ENCODE measurements around the gene F7. TPM values are rescaled to one million over a fixed set of nuclear protein-coding genes. Genes with fewer than 3 reads are reported as not detected.

The F7 gene
- total RNA-seq, 2 experiments from 2014 or later, result 0.20 to 0.45 TPM

DNA sequence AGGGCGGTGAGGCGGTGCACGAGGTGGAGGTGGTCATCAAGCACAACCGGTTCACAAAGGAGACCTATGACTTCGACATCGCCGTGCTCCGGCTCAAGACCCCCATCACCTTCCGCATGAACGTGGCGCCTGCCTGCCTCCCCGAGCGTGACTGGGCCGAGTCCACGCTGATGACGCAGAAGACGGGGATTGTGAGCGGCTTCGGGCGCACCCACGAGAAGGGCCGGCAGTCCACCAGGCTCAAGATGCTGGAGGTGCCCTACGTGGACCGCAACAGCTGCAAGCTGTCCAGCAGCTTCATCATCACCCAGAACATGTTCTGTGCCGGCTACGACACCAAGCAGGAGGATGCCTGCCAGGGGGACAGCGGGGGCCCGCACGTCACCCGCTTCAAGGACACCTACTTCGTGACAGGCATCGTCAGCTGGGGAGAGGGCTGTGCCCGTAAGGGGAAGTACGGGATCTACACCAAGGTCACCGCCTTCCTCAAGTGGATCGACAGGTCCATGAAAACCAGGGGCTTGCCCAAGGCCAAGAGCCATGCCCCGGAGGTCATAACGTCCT, 43.4 kb downstream of the F7 start:
- TF ChIP-seq, protein P1, sequence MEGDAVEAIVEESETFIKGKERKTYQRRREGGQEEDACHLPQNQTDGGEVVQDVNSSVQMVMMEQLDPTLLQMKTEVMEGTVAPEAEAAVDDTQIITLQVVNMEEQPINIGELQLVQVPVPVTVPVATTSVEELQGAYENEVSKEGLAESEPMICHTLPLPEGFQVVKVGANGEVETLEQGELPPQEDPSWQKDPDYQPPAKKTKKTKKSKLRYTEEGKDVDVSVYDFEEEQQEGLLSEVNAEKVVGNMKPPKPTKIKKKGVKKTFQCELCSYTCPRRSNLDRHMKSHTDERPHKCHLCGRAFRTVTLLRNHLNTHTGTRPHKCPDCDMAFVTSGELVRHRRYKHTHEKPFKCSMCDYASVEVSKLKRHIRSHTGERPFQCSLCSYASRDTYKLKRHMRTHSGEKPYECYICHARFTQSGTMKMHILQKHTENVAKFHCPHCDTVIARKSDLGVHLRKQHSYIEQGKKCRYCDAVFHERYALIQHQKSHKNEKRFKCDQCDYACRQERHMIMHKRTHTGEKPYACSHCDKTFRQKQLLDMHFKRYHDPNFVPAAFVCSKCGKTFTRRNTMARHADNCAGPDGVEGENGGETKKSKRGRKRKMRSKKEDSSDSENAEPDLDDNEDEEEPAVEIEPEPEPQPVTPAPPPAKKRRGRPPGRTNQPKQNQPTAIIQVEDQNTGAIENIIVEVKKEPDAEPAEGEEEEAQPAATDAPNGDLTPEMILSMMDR (IDR thresholded peaks at IDR 0.05), result no peak
- no peak overlapping the region for H3K27ac Mint-ChIP-seq
- H3K9me3 Mint-ChIP-seq, result no peaks in the 10 kb centered on the region
- no peak overlapping the region for H3K4me3 Mint-ChIP-seq
- ChIA-PET POLR2A (no interaction called here), CTCF (no interaction called here)
- no peak for ATAC-seq
- no peak for DNase-seq
- H3K36me3 Mint-ChIP-seq (ENCODE audit: low read depth), result no peaks in the 10 kb centered on the region
- peaks cover 26% of the 10 kb centered on the region for H3K4me1 Mint-ChIP-seq (ENCODE audit: low read depth)
- H3K27me3 Mint-ChIP-seq, result peaks cover 11% of the 10 kb centered on the region
- intact Hi-C loops (cut with micrococcal nuclease), result no loop called here

GRCh38 chr13:113149711-113150549, 44.3 kb downstream of the F7 start:
- no peak for ATAC-seq

DNA sequence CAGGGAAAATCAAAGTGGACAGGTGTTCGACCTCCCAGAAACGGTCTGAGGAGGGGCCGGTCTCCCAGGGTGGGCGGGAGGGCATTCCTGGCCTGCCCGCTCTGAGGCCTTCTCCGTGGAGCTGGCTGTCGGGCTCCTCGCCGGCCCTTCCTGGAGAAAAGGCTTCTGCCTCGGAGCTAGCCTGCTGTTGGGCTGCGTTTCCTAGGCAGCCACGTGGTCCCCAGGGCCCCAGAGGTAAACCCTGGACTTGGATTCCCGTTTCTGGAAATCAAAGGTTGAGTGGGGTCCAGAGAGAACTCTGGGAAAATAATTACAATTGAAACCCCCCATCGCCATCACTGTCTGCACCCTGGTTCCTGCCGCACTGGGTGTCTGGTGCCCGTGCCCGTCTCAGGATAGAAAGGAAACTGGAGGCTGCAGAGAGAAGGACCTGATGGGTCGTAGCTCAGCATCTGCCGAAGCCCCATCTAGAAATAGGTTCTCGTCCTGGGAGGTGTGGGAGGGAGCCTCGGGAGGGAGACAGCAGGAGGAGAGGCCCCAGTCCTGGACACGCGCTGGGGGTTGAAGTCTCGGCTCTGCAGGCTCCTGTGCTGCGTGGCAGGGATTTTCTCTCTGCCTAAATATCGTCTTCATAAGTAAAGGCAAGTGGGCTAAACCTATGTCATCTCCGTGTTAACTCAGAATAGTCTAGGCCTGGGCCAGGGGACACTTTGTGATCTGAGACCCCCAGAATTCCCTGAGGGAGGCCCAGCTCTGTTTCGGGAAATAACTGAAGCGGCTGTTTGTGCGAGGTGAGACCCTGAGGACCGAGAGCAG, 45.2 kb downstream of the F7 start:
- Mint-ChIP-seq H3K9me3 (peaks cover 10% of the 10 kb centered on the region), H3K4me1 (ENCODE audit: low read depth) (peaks cover 25% of the 10 kb centered on the region), H3K27me3 (peaks cover 11% of the 10 kb centered on the region), H3K4me3 (no peak overlapping the region), H3K27ac (no peak overlapping the region), H3K36me3 (ENCODE audit: low read depth) (peaks cover 2% of the 10 kb centered on the region)
- ChIA-PET POLR2A (interaction anchor here (0.7 to 0.8 kb wide), 2 partner anchors 9 to 18 kb away, joined by 3 to 4 read pairs; no protein-coding TSS in a partner anchor), CTCF (no interaction called here)
- intact Hi-C loops (cut with micrococcal nuclease), result no loop called here
- DNase-seq (no peak), ATAC-seq (no peak)
- TF ChIP-seq, protein P1 (IDR thresholded peaks at IDR 0.05), result no peak

More at GRCh38 chr13:113149711-113150549, 44.3 kb downstream of the F7 start:
- Mint-ChIP-seq H3K4me1 (ENCODE audit: low read depth) (peaks cover 28% of the 10 kb centered on the region), H3K4me3 (no peak overlapping the region), H3K9me3 (peaks cover 1% of the 10 kb centered on the region), H3K27ac (no peak overlapping the region), H3K36me3 (ENCODE audit: low read depth) (peaks cover 1% of the 10 kb centered on the region), H3K27me3 (peaks cover 11% of the 10 kb centered on the region)
- ChIA-PET POLR2A (interaction anchor here (0.8 kb wide), 1 partner anchor 18 kb away, joined by 4 read pairs; no protein-coding TSS in a partner anchor), CTCF (no interaction called here)
- intact Hi-C loops (cut with micrococcal nuclease), result no loop called here
- DNase-seq, result no peak
- TF ChIP-seq, protein P1 (IDR thresholded peaks at IDR 0.05), result no peak

DNA sequence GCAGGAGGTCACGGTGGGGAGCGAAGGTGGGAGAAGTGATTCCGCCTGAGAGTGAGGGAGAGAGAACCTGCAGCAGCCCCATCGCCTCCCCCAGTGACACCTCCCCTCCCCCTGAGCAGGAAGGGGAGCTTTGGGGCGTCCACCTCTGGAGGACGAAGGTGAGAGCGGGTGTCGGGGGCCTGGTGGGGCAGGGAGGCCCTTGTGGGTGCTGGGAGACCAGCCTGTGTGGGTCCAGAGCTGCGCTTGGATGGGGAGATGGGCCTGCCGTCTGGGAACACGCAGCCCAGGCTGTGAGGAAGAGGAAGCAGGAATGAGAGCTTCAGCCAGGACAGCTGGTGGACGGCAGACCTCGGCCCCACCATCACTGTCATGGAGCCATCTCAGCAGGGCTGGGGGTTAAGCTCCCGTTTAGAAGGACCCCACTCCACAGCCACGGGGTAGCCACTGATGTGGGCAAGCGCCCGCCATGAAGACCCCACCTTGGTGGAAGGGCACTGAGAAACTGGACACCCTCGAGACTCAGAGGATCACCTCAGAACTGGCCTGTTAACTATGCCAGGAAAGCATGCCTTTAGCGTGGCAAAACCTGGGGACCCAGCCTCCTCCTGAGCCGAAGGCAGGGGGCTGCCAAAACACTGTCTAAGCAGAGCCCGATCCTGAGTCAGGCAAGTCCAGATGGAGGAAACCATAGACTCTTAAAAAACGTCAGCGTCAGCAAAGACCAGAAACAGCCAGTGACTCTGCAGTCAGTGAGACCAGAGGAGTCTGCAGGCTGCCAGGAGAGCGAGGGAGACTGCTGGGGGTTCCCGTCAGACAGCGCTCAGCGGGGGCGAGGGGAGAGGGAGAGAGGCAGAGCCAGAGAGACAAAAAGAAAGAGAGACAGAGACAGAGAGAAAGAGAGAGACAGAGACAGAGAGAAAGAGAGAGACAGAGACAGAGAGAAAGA, 46.4 kb downstream of the F7 start:
- ATAC-seq (peak; percentile 71), DNase-seq (peak; percentile 49)
- ChIA-PET CTCF (no interaction called here), POLR2A (interaction anchor here (0.9 kb wide), 1 partner anchor 58 kb away, joined by 4 read pairs; the partner anchor contains the start of gene CUL4A)
- H3K36me3 Mint-ChIP-seq (ENCODE audit: low read depth), result peaks cover 2% of the 10 kb centered on the region
- H3K27me3 Mint-ChIP-seq, result peaks cover 11% of the 10 kb centered on the region
- peaks cover 12% of the 10 kb centered on the region for H3K9me3 Mint-ChIP-seq
- H3K4me1 Mint-ChIP-seq (ENCODE audit: low read depth), result peaks cover 17% of the 10 kb centered on the region
- H3K4me3 Mint-ChIP-seq, result peak overlapping the region; percentile 61
- no peak overlapping the region for H3K27ac Mint-ChIP-seq
- TF ChIP-seq, protein P1 (IDR thresholded peaks at IDR 0.05), result no peak
- intact Hi-C loops (cut with micrococcal nuclease), result no loop called here

All from activated CD8-positive, alpha-beta T cell treated with anti-CD3 and anti-CD28 coated beads for 36 hours (primary cell).